GM12872 (cell line): ENCODE data around the gene ZNF385B.

Experiments
- TF ChIP-seq, protein P1 (sequence below): IDR thresholded peaks from 3 replicates; pipeline ENCODE4 v1.5.1; 2011; ENCODE audit warnings: low read depth, mild to moderate bottlenecking, low read length, moderate library complexity; ENCODE audit not compliant: insufficient read depth

The ZNF385B gene

GRCh38 chr2:179817181-179817841, 44.1 kb downstream of the ZNF385B start:
- TF ChIP-seq, protein P1, sequence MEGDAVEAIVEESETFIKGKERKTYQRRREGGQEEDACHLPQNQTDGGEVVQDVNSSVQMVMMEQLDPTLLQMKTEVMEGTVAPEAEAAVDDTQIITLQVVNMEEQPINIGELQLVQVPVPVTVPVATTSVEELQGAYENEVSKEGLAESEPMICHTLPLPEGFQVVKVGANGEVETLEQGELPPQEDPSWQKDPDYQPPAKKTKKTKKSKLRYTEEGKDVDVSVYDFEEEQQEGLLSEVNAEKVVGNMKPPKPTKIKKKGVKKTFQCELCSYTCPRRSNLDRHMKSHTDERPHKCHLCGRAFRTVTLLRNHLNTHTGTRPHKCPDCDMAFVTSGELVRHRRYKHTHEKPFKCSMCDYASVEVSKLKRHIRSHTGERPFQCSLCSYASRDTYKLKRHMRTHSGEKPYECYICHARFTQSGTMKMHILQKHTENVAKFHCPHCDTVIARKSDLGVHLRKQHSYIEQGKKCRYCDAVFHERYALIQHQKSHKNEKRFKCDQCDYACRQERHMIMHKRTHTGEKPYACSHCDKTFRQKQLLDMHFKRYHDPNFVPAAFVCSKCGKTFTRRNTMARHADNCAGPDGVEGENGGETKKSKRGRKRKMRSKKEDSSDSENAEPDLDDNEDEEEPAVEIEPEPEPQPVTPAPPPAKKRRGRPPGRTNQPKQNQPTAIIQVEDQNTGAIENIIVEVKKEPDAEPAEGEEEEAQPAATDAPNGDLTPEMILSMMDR = no peak

- TF ChIP-seq, protein P1 = no peak
Measured at GRCh38 chr2:179814050-179814449, 47.4 kb downstream of the ZNF385B start.

DNA sequence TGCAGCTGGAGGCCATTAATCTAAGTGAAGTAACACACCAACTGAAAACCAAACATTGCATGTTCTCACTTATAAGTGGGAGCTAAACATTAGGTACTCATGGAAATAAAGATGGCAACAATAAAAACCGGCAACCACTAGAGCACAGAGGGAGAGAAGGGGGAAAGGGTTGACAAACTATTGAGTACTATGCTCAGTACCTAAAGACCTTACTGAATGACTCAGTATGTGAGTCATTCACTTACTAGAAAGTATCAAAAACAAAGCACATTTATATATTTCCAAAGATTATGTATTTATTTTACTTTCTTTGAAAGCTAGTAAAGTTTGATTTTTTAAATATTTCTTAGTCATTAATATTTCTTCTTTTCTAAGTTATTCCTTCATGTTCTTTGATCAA, 48.9 kb downstream of the ZNF385B start:
- TF ChIP-seq, protein P1 = no peak

DNA sequence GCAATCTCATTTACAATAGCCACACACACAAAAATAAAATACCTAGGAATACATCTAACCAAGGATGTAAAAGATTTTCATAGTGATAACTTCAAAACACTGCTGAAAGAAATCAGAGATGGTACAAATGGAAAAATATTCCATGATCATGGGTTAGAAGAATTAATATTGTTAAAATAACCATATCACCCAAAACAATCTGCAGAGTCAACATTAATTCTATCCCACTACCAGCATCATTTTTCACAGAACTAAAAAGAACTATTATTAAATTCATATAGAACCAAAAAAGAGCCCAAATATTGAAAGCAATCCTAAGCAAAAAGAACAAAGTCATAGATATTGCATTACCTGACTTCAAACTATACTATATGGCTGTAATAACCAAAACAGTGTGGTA, 50.4 kb downstream of the ZNF385B start:
- TF ChIP-seq, protein P1 = no peak

GRCh38 chr2:179809606-179810005, 51.8 kb downstream of the ZNF385B start:
- TF ChIP-seq, protein P1 = no peak

DNA sequence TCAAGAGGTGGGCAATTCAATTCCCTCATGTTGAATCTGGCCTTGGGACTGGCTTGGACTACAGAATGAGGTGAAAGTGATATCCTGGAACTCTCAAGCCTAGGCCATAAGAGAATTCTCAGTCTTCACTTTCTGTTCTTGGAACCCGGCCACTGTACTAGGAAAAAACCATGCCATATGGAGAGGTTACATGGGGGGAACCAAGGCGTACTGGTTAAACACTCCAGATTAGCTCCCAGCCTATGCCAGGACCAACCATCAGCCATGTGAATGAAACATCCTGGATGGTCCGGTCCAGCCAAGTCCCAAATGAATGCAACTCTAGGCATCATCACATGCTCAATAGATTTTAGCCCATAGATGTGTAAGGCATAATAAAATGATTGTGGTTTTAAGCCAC, 56.4 kb downstream of the ZNF385B start:
- TF ChIP-seq, protein P1 = no peak

DNA sequence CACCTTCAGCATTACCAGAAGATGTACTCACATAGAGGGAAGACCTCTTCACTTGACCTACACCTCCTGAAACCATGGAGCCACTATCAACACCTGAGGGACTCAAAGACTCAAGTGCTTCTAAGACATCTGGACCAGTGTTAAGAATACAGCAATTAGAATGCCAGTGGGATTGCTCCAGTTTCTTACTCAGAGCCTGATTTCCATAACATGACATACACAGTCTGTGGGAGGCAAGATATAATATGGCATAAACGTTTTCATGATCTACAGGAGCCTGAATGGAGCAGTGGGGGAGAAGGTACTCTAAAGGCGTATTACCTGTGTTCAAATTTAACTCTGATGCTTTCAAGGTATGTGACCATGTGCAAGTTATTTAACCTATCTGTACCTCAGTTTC, 57.2 kb downstream of the ZNF385B start:
- TF ChIP-seq, protein P1 = no peak
